Osteocyte (in vitro differentiated cells): ENCODE results near the gene COL23A1. TPM values are rescaled to one million over a fixed set of nuclear protein-coding genes. Genes with fewer than 3 reads are reported as not detected.
A peak's percentile ranks its signal among the peaks of the same experiment; 100 is the strongest.

Source experiments
- DNase-seq: peaks from one replicate; pipeline ENCODE4 v3.0.0; 2021; ENCODE audit warnings: mixed read lengths; ENCODE audit not compliant: unreplicated experiment; ENCODE audit errors: extremely low spot score
- H3K27ac Mint-ChIP-seq: one replicate; pipeline ENCODE4 v1.8.0; 2021; ENCODE audit warnings: mild to moderate bottlenecking, mixed read lengths; ENCODE audit not compliant: unreplicated experiment
- H3K27me3 Mint-ChIP-seq: one replicate; pipeline ENCODE4 v1.8.0; 2021; ENCODE audit warnings: mixed read lengths; ENCODE audit not compliant: unreplicated experiment
- H3K36me3 Mint-ChIP-seq: one replicate; pipeline ENCODE4 v1.8.0; 2021; ENCODE audit warnings: mixed read lengths; ENCODE audit not compliant: unreplicated experiment
- H3K4me1 Mint-ChIP-seq: one replicate; pipeline ENCODE4 v1.8.0; 2021; ENCODE audit warnings: mixed read lengths; ENCODE audit not compliant: unreplicated experiment
- H3K4me3 Mint-ChIP-seq: one replicate; pipeline ENCODE4 v1.8.0; 2021; ENCODE audit warnings: mild to moderate bottlenecking, moderate library complexity, mixed read lengths; ENCODE audit not compliant: unreplicated experiment
- H3K9me3 Mint-ChIP-seq: one replicate; pipeline ENCODE4 v1.8.0; 2021; ENCODE audit warnings: mixed read lengths; ENCODE audit not compliant: unreplicated experiment
- total RNA-seq: library from RNA; stranded (reverse); gene quantifications from 2 replicates; pipeline ENCODE4 v1.2.1, GENCODE V29; 2021
- TF ChIP-seq, protein P1 (sequence below): fragments of 200-600 bp; sonication (generic); IDR thresholded peaks from 2 replicates; pipeline ENCODE4 v1.5.0; 2021; ENCODE audit warnings: antibody characterized with exemption, mild to moderate bottlenecking, moderate library complexity

Gene COL23A1
- total RNA-seq, 1 donor from 2014 or later: not detected

DNA sequence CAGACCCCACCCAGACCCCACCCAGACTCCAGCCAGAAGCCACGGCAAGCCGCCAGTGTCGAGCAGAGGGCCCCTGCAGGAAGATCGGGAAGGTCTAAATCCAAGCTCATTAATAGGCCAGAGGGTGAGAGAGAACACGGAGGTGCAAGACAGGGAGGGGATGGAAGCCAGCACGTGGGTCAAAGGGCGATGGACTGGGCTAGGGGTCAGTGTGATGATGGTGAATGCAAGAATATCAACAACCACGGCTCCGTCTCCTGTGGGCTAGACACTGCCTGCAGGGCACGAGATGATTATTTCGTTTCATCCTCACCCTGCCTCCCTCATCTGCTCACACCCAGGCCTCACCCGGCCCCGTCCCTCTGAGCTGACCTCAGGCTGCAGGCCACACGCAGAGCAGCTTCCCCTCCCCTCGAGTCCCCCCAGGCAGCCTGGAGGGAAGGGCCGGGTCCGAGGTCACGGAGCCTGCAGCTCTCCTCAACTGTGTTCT, 122.0 kb downstream of the COL23A1 start:
- TF ChIP-seq, protein P1, sequence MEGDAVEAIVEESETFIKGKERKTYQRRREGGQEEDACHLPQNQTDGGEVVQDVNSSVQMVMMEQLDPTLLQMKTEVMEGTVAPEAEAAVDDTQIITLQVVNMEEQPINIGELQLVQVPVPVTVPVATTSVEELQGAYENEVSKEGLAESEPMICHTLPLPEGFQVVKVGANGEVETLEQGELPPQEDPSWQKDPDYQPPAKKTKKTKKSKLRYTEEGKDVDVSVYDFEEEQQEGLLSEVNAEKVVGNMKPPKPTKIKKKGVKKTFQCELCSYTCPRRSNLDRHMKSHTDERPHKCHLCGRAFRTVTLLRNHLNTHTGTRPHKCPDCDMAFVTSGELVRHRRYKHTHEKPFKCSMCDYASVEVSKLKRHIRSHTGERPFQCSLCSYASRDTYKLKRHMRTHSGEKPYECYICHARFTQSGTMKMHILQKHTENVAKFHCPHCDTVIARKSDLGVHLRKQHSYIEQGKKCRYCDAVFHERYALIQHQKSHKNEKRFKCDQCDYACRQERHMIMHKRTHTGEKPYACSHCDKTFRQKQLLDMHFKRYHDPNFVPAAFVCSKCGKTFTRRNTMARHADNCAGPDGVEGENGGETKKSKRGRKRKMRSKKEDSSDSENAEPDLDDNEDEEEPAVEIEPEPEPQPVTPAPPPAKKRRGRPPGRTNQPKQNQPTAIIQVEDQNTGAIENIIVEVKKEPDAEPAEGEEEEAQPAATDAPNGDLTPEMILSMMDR: no peak
- Mint-ChIP-seq H3K27me3 (no peaks in the 10 kb centered on the region), H3K27ac (no peak overlapping the region), H3K4me3 (no peak overlapping the region), H3K4me1 (no peaks in the 10 kb centered on the region), H3K9me3 (no peaks in the 10 kb centered on the region), H3K36me3 (no peaks in the 10 kb centered on the region)
- DNase-seq: peak; percentile 62

DNA sequence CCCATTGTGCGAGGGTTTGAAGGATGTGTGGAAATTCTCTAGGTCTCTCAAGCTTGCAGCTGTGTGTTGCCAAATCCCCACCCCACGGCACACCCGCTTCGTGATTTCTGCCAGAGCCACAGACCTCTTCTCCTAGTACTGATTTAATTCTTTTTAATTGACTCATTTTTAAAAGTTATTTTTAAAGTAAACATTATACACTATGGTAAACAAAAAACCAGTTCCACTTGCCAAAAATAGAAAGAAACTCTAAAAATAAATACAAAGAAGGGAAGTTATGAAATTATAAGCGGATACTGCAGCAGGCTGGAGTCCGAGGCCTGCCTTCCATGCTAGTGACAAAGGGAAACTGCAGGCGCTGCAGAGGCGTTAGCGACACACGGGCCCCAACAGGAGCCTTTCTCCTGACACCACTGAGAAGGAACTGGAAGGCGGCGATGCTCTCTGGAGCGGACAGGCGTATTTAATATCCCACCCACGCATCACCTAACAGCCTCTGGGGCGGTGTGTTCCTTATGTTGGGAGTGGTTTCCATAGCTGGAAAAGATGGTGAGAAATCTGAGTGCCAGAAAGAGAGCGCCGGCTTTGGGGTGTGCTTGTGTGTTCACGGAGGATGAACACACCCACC, 122.5 kb downstream of the COL23A1 start:
- peak; percentile 40 for DNase-seq
- TF ChIP-seq, protein P1: no peak
- Mint-ChIP-seq H3K27me3 (no peaks in the 10 kb centered on the region), H3K9me3 (no peaks in the 10 kb centered on the region), H3K27ac (no peak overlapping the region), H3K4me1 (no peaks in the 10 kb centered on the region), H3K36me3 (no peaks in the 10 kb centered on the region), H3K4me3 (no peak overlapping the region)

DNA sequence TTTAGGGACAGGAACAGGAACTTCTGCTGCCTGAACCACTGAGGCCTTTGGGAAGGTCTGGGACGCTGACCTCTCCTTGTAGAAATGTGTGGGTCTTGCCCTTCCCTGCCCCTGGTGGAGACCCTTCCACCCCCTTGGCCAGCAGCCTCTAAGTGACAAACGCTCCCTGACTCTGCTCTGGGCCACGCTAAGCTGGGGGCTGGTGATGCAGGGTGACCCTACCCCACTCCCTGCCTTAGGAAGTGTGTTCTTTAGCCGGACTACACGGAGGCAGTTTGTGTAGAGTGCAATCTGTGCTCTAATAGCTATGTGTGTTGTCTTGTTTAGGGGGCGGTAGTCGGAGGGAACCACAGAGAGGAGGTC, 123.0 kb downstream of the COL23A1 start:
- Mint-ChIP-seq H3K9me3 (no peaks in the 10 kb centered on the region), H3K27ac (no peak overlapping the region), H3K4me3 (no peak overlapping the region), H3K36me3 (no peaks in the 10 kb centered on the region), H3K4me1 (no peaks in the 10 kb centered on the region), H3K27me3 (no peaks in the 10 kb centered on the region)
- peak; percentile 64 for DNase-seq
- TF ChIP-seq, protein P1: no peak

DNA sequence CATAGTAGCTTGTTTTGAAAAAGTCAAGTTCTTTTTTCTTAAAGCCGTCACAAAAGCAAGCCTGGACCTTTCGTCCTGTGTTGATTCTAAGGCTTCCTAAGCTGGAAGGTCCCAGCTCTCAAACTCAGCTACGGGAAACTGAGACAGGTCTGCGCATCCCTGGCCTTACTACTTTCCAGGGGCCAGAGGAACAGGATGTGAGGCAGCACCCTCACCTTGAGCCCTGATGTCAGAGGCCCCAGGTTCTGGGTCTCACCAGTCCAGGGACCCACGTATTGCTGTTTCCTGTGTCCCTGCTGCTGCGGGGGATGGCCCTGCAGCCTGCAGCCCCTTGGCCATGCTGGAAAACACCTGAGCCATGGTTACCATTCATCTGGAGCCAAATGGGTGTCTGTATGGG, 123.9 kb downstream of the COL23A1 start:
- no peak overlapping the region for H3K4me3 Mint-ChIP-seq
- TF ChIP-seq, protein P1: no peak
- no peaks in the 10 kb centered on the region for H3K4me1 Mint-ChIP-seq
- no peaks in the 10 kb centered on the region for H3K27me3 Mint-ChIP-seq
- peak; percentile 63 for DNase-seq
- no peak overlapping the region for H3K27ac Mint-ChIP-seq
- no peaks in the 10 kb centered on the region for H3K36me3 Mint-ChIP-seq
- no peaks in the 10 kb centered on the region for H3K9me3 Mint-ChIP-seq

DNA sequence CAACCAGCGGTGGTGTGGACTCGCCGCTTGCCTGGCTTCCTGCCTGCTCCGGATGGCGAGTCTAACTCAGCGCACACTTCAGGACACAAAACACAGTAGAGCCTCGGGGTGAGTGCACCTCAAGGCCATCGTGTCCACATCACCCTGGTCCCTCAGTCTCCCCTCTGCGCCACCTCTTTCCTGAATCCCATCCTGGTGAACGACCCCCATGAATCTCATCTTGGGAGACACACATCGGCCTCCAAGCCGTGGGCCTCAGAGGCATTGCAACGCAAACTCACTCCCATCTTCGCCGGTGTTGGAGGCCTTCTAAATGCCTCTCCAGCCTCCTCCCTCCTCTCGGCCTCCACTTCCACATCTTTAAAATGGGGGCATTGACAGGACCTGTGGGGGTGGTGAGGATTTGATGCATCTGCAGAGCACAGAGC, 124.3 kb downstream of the COL23A1 start:
- Mint-ChIP-seq H3K4me1 (no peaks in the 10 kb centered on the region), H3K27ac (no peak overlapping the region)

More for the DNA sequence above, 124.3 kb downstream of the COL23A1 start:
- TF ChIP-seq, protein P1: no peak
- Mint-ChIP-seq H3K9me3 (no peaks in the 10 kb centered on the region), H3K27me3 (no peaks in the 10 kb centered on the region), H3K36me3 (no peaks in the 10 kb centered on the region), H3K4me3 (no peak overlapping the region)
- DNase-seq: peak; percentile 72
